Stimulated activated CD4-positive, alpha-beta T cell treated with anti-CD3 and anti-CD28 coated beads, Interleukin-1b, Interleukin-23, amount 100 ng/mL, for 1 hour (primary cell): Measurements from ENCODE around the gene MYCBP.
A peak's percentile ranks its signal among the peaks of the same experiment; 100 is the strongest.

ENCODE experiments used
- DNase-seq, 2 donors: peaks; one replicate each; pipeline ENCODE4 v3.0.0-alpha.2; 2020; ENCODE audit warnings: low read depth in 2 of 2

The MYCBP gene

DNA sequence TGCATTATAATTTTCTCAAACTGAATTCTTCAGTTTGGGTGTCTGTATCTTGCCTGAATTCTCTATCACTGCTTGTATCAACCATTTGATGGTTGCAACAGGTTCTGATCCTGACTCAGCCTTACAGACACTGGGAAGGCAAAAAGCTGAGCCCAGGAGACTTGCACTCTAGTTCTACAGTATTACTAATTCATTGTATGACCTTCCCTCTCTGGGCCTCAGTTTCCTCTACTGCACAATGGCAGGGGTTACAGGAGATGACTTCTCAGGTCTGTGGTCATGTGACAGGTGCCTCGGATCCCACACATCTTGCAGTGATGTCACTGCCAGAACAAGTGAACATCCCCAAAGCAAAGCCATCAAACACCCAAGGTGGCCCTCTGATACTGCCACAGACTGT, 52.3 kb downstream of the MYCBP start:
- DNase-seq: no peak

DNA sequence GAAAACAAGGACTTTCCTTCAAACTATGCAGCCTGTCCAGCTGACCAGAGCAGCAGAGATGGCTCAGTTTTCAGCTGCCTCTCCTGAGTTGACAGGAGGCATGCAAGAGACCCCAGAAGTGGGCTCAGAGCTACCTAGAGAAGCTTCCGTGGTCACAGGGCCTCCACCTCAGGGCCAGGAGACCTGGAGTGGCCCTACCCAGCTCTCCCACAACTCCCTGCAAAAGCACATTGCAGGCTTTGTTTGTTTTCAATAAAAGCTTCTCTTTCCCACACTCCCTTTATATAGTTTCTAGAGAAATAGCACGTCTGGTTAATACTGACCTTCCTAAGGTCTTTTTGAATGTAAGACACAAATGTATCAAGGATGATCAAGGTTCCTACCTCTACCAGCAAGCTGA, 53.6 kb downstream of the MYCBP start:
- DNase-seq: no peak

DNA sequence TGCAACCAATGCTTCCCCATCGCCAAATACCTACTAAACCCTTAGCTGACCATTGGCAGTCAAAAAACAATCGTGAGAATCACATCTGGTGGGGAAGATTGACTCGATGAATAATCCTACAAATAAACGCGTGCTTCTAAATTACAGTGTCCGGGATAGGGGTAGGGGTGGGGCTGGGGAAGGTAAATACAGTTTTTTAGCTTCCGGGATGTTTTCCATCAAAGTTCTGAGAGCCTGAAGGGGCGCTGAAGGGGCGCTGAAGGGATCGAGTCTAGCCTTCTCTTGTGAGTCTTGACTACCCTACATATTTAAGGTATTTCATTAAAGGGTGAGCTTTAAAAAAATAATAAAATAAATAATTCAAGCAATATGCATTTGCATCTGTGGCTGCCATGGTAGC, 54.1 kb downstream of the MYCBP start:
- DNase-seq: no peak

DNA sequence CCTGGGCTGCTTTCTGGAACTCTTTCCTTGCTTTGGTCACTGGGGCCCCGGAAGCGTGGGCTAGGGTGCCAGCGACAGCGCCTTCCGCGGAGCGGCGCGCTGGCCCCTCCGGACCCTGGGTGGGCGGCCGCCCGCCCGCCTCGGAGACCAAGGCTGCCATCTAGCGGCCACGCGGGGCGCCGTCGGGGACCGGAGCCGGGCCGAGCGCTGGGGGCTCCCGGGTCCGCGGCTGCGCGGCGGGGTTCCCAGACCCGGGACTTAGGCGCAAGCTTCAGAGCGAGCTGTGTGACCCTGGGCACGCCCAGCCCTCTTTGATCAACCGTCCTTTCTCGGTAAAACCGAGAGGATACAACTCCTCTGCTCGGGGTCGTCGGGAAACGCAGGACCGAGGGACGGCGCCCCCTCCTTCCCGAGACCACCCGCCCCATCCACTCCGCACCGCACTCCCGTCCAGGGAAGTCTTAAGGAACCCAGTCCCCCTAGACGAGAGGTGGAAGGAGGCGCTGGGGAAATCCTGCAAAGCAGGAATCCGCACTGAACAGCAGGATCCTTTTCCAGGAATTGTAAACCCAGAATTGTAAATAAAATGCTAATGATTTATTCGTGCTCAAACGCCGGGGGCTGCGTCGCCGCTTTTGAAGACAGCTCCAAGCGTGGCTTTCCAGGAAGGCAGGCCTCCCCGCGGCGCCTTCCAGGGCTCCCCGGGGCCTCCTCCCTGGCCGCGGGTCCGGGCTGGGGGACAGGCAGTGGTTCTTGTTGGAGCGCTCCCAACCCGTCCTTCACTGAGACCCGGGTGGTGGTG, 54.8 kb downstream of the MYCBP start:
- DNase-seq: peak in 1 of 2 donors; percentile 38

DNA sequence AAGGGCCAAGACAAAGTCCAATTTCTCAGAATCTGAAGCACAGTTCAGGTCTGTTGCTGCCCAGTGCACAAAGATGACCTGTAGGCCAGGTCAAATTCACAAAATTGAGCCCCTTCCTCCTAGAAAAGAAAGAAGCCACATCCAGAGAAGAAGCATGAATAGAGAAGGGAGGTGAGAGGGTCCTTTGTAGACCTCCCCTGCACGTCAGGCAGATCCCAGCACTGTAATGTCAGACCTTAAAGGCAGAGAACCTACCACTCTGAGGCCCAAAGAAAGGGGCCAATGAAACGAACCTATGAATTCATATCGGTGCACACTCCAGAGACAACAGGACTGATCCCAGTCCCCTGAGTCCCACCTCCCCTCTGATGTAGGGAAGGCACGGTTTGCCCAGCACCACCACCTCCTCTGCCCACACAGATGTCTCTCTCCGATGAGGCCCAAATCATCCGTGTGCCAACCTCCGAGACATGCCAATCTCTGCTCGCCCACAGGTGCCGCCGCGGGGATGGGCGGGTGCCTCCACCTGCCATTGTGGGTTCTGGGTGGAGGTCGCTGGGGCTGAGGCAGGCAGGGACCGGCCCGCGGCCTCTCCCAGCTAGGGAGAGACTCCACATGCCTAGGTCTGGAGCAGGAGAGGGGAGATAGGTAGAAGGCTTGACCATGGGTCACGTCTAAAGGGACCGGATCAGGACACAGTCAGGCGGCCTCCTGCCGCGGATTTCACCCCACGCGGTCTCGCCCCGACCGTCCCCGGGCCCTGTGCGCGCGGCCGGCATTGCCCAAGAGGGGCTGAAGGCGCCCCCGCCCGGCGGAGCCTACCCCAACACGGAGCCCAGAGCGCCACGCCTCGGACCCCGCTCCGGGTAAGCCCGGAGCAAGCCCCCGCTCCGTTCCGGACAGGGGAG, 55.6 kb downstream of the MYCBP start:
- no peak for DNase-seq

DNA sequence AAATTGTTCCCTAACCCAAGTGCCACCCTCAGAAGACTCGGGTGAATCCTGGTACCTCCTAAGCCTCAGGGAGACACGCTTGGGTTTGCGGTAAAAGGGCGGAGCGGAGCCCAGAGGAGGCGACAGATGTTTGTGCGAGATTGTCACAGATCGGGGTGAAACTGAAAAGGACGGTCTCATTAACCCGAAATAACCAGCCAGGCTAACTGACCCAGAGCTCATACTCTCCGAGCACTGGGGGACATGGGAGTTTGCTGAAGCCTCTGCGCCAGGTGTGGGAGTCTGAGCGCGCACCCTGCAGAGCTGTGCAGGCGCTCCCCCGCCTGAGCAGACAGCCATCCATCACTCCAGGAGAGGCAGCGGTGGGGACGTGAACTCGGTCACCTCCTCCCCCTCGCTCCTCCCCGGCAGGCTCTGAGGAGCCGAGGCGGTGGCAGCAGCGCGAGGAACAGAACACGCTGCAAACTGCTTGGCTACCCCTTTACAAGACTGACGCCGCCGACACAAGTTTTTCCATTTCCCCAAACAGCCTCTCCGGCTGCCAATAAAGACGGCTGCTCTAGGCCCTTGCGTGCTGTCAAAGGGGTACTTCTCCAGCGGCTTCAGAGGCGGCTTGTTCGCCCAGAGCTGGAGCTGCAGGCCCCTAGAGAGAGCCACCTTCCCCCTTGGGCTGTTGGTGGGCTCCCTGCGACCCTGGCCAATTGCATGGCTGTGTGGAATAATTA, 57.1 kb downstream of the MYCBP start:
- DNase-seq: no peak

DNA sequence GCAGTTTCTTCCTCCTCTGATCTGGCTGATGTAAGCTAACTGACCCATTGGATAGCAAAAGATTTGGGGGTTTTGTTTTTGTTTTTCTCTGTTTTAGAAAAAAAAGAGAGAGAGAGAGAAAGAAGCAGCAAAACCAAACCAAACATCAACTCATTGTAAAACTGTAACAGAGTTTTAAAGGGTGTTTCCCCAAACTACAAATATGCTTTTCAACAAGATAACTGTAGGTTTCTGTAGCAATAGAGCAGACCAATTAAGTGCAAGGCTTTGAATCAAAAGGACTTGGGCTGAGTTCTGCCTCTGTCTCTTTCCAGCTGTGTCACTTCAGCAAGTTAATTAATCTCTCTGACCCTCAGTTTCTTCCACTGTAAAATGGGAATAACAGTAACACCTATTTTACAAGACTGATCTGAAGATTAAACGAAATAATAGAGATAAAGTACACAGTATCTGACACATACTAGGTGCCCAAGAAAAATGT, 58.1 kb downstream of the MYCBP start:
- no peak for DNase-seq

DNA sequence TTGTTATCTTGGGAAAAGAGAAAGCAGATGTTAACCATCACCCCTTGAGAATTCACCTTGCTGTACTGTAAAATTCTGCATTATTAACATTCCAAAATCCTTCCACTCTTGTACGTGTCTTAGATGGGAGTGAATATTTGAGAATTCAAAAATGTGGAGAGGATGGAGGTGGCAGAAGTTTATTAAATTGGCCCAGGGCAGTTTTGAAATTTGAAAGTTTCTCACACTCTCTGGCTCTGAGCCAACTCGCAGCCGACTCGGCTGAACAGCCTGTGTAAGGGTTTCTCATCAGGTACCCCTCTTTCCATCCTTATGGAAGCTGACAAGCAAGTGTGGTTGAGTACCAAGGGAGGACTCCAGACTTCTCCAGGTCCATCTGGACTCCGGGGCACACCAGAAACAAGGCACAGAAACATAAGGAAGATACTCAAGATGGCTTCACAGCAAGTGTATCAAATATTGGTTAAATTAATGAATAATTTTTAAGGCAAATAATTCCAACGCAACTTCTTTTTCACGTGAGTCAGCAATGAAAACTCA, 58.6 kb downstream of the MYCBP start:
- no peak for DNase-seq

DNA sequence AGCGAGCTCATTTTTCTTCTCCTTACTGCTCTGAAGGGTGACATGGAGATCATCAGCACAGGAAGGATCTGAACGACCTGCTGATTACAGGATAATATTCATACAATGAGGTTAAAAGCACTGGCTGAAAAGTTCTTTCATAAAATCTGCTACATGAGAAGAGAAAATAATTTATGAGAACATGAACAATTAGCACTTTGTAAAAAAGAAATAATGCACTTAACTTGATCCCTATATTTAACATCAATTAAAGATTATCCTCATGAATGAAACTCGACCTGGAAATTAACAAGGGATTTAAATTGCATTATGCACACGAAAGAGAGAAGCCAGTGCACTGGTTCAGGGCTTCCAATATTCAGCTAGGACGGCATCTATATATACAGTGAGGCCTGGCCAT, 60.2 kb downstream of the MYCBP start:
- no peak for DNase-seq
